Activated naive CD8-positive, alpha-beta T cell treated with anti-CD3 and anti-CD28 coated beads, Interleukin-2, amount 50 U/mL, for 24 hours (primary cell): ENCODE data around the gene RHEB.

Source experiments
- ATAC-seq: fragments of 150-1000 bp; cut with Tn5 transposase; one replicate; pipeline ENCODE4 v1.10.0; 2021
- DNase-seq: peaks from one replicate; pipeline ENCODE4 v3.0.0; 2021
- H3K27ac Mint-ChIP-seq: one replicate; pipeline ENCODE4 v1.8.0; 2021; ENCODE audit warnings: mild to moderate bottlenecking, mixed read lengths
- H3K27me3 Mint-ChIP-seq: one replicate; pipeline ENCODE4 v1.8.0; 2021; ENCODE audit warnings: mixed read lengths
- H3K36me3 Mint-ChIP-seq: one replicate; pipeline ENCODE4 v1.8.0; 2021; ENCODE audit warnings: low read depth, mixed read lengths
- H3K4me1 Mint-ChIP-seq: one replicate; pipeline ENCODE4 v1.8.0; 2021; ENCODE audit warnings: mixed read lengths
- H3K4me3 Mint-ChIP-seq: one replicate; pipeline ENCODE4 v1.8.0; 2021; ENCODE audit warnings: mild to moderate bottlenecking, moderate library complexity, mixed read lengths
- H3K9me3 Mint-ChIP-seq: one replicate; pipeline ENCODE4 v1.8.0; 2021; ENCODE audit warnings: mixed read lengths

RHEB gene

DNA sequence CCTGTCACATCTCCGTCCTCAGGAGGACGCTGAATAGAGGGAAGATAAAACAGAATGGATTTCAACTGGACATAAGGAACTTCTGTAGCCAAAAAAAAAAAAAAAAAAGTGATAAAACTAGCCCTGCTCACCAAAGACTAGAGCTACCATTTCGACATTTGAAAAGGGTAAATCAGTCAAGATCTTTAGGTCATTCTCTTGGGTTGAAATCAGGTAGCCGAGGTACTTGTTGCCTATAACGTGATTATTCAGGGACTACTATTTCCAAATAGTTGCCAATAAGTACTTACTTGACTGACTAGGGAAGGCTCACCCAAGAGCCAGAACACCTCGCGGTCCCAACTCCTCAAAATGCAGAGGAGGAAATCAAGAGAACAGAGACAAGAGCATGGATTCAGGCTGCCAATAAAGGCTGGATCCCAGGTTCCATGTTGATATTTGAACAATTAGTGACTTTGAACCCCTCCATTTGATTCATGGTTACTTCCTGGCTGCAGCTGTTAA, 2.0 kb downstream of the RHEB start:
- peak overlapping the region; percentile 89 for H3K27ac Mint-ChIP-seq
- H3K4me3 Mint-ChIP-seq, result peak overlapping the region; percentile 94
- peaks cover 2% of the 10 kb centered on the region for H3K27me3 Mint-ChIP-seq
- ATAC-seq (no peak), DNase-seq (no peak)
- H3K4me1 Mint-ChIP-seq, result peaks cover 61% of the 10 kb centered on the region
- no peaks in the 10 kb centered on the region for H3K9me3 Mint-ChIP-seq
- H3K36me3 Mint-ChIP-seq, result peaks cover 25% of the 10 kb centered on the region

DNA sequence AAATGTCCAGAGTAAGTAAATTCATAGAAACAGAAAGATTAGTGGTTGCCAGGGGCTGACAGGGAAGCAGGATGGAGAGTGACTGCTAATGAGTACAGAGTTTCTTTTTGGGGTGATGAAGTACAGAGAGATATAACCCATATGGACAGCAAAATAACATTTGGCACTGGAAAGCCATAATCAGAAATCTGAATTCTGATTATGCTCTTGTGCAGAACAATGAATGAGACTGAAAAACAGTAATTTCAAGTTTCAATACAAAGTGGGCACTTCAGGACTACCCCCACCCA, 4.5 kb downstream of the RHEB start:
- H3K36me3 Mint-ChIP-seq, result peaks cover 28% of the 10 kb centered on the region
- no peaks in the 10 kb centered on the region for H3K9me3 Mint-ChIP-seq
- DNase-seq (no peak), ATAC-seq (no peak)
- H3K4me1 Mint-ChIP-seq, result peaks cover 70% of the 10 kb centered on the region
- H3K27ac Mint-ChIP-seq, result no peak overlapping the region
- peaks cover 2% of the 10 kb centered on the region for H3K27me3 Mint-ChIP-seq
- H3K4me3 Mint-ChIP-seq, result peak overlapping the region; percentile 37

DNA sequence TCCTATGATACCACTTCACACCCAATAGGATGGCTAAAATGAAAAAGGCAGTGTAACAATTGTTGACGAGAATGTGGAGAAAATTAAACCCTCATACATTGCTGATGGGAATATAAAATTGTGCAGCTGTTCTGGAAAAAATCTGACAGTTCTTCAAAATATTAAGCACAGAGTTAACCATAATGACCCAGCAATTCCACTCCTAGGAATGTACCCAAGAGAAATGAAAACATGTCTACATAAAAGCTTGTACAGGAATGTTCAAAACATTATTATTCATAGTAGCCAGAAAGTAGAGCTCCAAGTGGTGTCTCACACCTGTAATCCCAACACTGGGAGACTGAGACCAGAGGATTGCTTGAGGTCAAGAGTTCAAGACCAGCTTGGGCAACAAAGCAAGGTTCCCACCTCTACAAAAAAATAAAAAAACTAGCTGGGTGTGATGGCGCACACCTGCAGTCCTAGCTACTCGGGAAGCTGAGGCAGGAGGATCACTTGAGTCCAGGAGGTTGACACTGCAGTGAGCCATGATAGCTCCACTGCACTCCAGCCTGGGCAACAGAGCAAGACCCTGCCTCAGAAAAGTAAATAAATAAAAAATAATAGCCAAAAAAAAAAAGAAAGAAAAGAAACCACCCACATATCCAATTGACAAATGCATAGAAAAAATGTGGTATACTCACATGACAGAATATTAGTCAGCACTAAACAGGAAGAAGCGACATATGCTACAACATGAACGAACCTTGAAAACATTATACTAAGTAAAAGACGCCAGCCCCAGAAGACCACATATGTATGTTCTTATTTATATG, 5.0 kb downstream of the RHEB start:
- Mint-ChIP-seq H3K27ac (no peak overlapping the region), H3K4me3 (peak overlapping the region; percentile 37), H3K27me3 (peaks cover under 1% of the 10 kb centered on the region), H3K36me3 (peaks cover 30% of the 10 kb centered on the region), H3K9me3 (no peaks in the 10 kb centered on the region), H3K4me1 (peaks cover 71% of the 10 kb centered on the region)
- DNase-seq, result no peak
- ATAC-seq, result no peak

DNA sequence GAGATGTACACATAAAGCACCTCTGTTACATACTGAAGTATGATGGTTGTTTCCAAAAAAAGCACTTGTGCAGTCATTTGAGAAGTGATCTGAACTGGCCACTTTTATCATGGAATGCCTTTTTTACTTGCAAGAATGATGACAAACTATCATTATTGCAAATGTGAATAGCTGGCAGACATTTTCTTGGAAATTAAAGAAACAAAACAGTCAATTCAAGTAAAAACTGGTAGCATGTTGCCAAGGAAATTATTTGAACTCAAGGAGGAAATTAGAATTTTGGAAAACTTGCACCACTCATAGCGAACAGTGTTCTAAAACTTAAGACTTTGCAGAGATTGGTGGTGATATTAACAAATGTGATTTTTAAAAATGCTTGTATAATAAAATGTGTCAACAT, 6.6 kb downstream of the RHEB start:
- ATAC-seq, result no peak
- peaks cover 30% of the 10 kb centered on the region for H3K36me3 Mint-ChIP-seq
- no peaks in the 10 kb centered on the region for H3K27me3 Mint-ChIP-seq
- no peaks in the 10 kb centered on the region for H3K9me3 Mint-ChIP-seq
- H3K4me1 Mint-ChIP-seq, result peaks cover 84% of the 10 kb centered on the region
- no peak for DNase-seq
- H3K27ac Mint-ChIP-seq, result no peak overlapping the region
- H3K4me3 Mint-ChIP-seq, result no peak overlapping the region

DNA sequence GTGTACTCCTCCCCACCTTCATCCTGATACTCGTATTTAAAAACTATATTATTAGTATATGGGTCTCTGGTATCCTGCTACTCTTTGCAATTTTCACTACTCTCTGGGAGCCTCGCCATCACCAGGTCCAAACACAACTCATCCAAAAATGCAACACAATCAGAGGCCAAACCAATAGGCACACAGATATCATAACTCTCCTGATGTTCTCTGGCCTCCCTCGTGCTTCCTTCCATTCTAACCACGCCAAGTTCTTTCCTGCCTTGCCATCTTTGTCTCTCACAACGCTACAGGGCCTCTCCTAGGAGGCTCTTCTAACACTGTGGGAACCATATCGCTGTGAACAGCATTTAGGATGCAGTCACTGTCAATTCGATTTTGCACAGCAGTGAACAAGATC, 7.3 kb downstream of the RHEB start:
- peaks cover 82% of the 10 kb centered on the region for H3K4me1 Mint-ChIP-seq
- no peak for ATAC-seq

DNA sequence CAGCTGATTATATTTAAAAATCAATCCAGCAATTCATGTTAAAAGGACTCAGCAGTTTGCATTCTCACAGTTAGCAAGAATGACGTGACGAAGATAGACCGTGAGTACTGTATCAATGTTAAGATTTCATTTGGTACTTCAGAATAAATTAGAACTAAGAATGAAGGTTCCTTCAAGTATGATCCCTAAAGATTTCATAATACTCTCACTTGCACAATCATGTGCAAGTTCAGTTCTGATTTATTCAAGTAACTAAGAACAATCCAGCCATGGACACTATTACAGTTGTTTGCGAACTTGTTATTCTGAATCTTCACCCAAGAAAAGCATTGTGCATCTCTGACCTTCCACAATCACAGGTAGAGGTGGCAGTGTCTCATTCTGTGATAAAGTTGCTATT, 7.7 kb downstream of the RHEB start:
- peaks cover 22% of the 10 kb centered on the region for H3K36me3 Mint-ChIP-seq
- no peaks in the 10 kb centered on the region for H3K9me3 Mint-ChIP-seq
- H3K27ac Mint-ChIP-seq, result no peak overlapping the region
- H3K4me3 Mint-ChIP-seq, result no peak overlapping the region
- no peak for DNase-seq
- H3K4me1 Mint-ChIP-seq, result peaks cover 82% of the 10 kb centered on the region
- H3K27me3 Mint-ChIP-seq, result no peaks in the 10 kb centered on the region
- no peak for ATAC-seq

More for the DNA sequence above, 7.3 kb downstream of the RHEB start:
- Mint-ChIP-seq H3K27me3 (no peaks in the 10 kb centered on the region), H3K4me3 (no peak overlapping the region), H3K36me3 (peaks cover 24% of the 10 kb centered on the region), H3K9me3 (no peaks in the 10 kb centered on the region), H3K27ac (no peak overlapping the region)
- DNase-seq, result no peak

DNA sequence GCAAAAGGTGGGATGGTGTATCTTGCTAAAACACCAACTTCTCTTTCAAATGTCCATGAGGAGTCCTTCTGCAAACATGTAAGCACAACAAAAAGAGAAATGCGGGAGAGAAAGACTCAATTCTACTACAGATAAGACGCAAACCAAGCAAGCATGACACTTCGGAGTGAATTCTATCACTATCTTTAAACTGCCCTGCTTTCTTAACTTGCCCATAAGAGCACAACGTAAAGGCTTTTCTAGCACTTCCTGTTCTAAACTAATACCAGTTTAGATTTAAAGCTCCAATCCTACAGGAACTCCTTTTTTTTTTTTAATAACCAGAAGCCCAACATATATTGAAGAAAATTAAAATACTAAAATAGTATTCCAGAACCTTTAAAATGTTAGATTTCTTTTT, 8.4 kb downstream of the RHEB start:
- Mint-ChIP-seq H3K36me3 (peaks cover 21% of the 10 kb centered on the region), H3K9me3 (no peaks in the 10 kb centered on the region), H3K27me3 (no peaks in the 10 kb centered on the region), H3K4me3 (no peak overlapping the region), H3K27ac (no peak overlapping the region), H3K4me1 (peaks cover 81% of the 10 kb centered on the region)
- DNase-seq (no peak), ATAC-seq (no peak)

DNA sequence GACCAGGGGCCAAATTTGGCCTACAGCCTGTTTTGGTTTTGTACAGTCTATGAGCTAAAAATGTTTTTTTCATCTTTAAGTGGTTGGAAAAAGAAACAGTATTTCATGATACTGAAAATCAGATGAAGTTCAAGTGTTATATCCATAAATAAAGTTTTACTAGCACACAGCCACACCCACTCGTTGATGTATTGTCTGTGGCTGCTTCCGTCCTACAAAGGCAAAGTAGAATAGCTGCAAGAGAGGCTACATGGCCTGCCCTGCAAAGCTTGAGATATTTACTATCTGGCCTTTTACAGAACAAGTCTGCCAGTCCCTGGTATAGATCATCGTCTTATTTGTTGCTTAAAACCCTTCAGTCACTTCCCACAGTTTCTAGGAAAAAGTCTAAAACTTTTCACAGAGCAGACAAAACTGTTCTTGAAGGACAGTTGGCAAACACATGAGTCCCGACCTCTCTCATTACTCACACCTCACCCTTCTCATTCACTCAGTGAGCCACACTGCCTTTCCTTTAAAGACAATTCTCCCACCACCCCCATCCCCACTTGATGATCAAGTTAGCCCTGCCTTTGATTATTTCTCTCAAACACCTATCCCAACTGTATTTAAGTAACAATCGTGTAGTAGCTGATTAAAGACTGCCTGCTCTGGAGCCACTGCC, 9.9 kb downstream of the RHEB start:
- peaks cover 77% of the 10 kb centered on the region for H3K4me1 Mint-ChIP-seq
- no peak overlapping the region for H3K27ac Mint-ChIP-seq
- no peak overlapping the region for H3K4me3 Mint-ChIP-seq
- H3K9me3 Mint-ChIP-seq, result no peaks in the 10 kb centered on the region
- ATAC-seq (peak; percentile 54), DNase-seq (no peak)
- H3K36me3 Mint-ChIP-seq, result peaks cover 18% of the 10 kb centered on the region
- H3K27me3 Mint-ChIP-seq, result no peaks in the 10 kb centered on the region

DNA sequence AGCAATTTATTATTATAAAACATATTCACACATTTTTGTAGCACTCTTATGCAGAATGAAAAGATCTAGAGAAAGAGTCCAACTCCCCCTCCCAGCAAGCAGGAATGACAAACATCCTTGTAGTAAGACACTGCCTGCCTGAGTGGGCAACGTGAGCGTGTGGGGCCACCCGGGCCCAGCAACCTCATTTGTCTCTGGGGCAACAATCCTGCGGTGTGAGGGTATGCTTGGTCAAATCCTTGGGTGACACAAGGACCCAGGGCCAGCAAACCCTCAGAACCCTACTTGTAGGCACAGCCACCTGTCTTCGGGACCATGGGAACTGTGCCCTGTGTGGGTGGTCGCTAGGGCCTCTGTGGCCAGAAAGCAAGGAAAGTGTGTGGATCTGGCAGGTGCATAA, 10.7 kb downstream of the RHEB start:
- peaks cover 13% of the 10 kb centered on the region for H3K36me3 Mint-ChIP-seq
- no peaks in the 10 kb centered on the region for H3K9me3 Mint-ChIP-seq
- no peaks in the 10 kb centered on the region for H3K27me3 Mint-ChIP-seq
- H3K4me1 Mint-ChIP-seq, result peaks cover 71% of the 10 kb centered on the region
- no peak overlapping the region for H3K27ac Mint-ChIP-seq
- H3K4me3 Mint-ChIP-seq, result no peak overlapping the region
- DNase-seq (no peak), ATAC-seq (no peak)

DNA sequence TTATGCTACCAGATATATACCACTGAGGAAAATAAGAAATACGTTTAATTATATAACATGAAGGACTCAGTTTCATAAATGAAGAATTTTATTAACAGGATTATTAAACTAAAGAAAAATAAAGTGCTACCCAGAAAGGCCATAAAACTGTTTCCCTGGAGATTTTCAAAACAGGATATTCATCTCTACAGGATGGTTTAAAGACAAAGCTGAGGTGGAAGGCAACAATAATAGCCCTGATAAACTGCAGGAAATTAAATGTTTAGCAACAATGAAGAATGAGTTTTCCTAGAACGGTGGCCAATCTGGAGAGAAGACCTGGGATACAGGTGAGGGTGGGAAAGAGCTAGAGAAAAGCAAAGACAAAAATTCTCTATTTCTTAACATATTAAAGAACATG, 11.9 kb downstream of the RHEB start:
- no peak overlapping the region for H3K27ac Mint-ChIP-seq
- ATAC-seq, result no peak

DNA sequence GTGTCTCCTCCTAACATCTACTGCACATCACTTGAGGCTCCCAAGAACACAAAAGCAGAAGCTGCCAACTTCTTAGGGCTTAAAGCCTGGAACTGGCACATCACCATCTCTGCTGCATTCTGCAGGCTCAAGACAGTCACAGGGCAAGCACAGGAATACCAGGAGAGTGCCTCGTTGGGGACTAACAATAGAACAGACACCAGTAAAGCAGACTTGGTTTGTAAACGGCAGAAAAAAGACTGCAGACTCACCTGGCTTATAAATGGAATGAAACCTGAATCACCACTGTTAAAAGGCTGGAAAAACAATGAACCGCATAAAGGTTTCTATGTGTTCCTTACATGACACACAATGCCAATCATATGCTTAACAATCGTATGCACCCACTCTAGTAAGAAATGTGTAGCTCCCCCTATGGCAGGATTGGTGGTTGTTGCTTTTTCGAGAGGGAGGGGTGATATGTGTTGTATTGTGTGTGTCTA, 12.8 kb downstream of the RHEB start:
- Mint-ChIP-seq H3K4me3 (no peak overlapping the region), H3K27me3 (no peaks in the 10 kb centered on the region)

More for the DNA sequence above, 11.9 kb downstream of the RHEB start:
- H3K27me3 Mint-ChIP-seq, result no peaks in the 10 kb centered on the region
- no peak overlapping the region for H3K4me3 Mint-ChIP-seq
- peaks cover 10% of the 10 kb centered on the region for H3K36me3 Mint-ChIP-seq
- no peak for DNase-seq
- H3K4me1 Mint-ChIP-seq, result peaks cover 66% of the 10 kb centered on the region
- no peaks in the 10 kb centered on the region for H3K9me3 Mint-ChIP-seq

DNA sequence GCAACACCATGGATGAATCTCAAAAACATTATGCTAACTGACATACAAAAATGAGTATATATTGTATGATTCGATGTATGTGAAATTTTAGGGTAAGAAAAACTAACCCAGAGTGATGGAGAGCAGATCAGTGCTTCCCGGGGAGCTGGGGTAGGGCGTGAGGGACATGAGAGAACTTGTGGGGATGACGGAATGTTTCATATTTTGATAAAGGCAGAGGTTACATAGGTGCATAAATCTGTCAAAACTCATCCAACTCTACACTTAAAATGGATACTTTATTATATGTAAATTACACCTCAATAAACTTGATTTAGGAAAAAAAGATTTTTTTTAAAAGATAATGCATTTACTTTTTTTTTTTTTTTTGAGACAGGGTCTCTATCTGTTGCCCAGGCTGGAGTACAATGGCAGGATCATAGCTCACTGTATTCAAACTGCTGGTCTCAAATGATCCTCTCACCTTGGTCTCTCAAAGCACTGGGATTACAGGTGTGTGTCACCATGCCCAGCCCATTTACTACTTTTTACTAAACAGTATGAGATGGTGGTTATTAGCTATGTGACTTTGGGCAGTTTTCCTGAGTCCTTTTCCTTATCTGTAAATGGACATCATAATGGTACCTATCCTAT, 13.7 kb downstream of the RHEB start:
- Mint-ChIP-seq H3K36me3 (peaks cover 8% of the 10 kb centered on the region), H3K27me3 (no peaks in the 10 kb centered on the region), H3K9me3 (no peaks in the 10 kb centered on the region), H3K27ac (no peak overlapping the region), H3K4me1 (peaks cover 59% of the 10 kb centered on the region), H3K4me3 (no peak overlapping the region)
- ATAC-seq (no peak), DNase-seq (no peak)

More for the DNA sequence above, 12.8 kb downstream of the RHEB start:
- no peak overlapping the region for H3K27ac Mint-ChIP-seq
- DNase-seq (no peak), ATAC-seq (no peak)
- H3K9me3 Mint-ChIP-seq, result no peaks in the 10 kb centered on the region
- peaks cover 58% of the 10 kb centered on the region for H3K4me1 Mint-ChIP-seq
- H3K36me3 Mint-ChIP-seq, result peaks cover 10% of the 10 kb centered on the region

DNA sequence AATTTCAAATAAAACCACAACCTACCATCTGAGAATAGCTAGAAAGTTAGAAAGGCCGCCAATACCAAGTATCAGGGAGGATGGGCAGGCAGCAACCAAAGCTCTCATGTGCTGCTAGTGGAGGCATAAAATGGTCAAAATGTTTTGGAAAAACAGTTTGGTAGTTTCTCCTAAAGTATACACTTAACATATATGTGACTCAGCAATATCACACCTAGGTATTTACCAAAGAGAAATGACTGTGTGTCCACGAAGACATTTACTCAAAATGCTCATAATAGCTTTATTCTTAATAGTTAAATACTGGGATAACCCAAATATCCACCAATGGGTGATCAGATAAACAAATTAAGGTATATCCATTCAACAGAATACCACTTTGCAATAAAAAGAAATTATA, 14.3 kb downstream of the RHEB start:
- peaks cover 61% of the 10 kb centered on the region for H3K4me1 Mint-ChIP-seq
- H3K4me3 Mint-ChIP-seq, result no peak overlapping the region
- DNase-seq (no peak), ATAC-seq (no peak)
- no peak overlapping the region for H3K27ac Mint-ChIP-seq
- H3K9me3 Mint-ChIP-seq, result no peaks in the 10 kb centered on the region
- H3K27me3 Mint-ChIP-seq, result no peaks in the 10 kb centered on the region
- peaks cover 8% of the 10 kb centered on the region for H3K36me3 Mint-ChIP-seq

DNA sequence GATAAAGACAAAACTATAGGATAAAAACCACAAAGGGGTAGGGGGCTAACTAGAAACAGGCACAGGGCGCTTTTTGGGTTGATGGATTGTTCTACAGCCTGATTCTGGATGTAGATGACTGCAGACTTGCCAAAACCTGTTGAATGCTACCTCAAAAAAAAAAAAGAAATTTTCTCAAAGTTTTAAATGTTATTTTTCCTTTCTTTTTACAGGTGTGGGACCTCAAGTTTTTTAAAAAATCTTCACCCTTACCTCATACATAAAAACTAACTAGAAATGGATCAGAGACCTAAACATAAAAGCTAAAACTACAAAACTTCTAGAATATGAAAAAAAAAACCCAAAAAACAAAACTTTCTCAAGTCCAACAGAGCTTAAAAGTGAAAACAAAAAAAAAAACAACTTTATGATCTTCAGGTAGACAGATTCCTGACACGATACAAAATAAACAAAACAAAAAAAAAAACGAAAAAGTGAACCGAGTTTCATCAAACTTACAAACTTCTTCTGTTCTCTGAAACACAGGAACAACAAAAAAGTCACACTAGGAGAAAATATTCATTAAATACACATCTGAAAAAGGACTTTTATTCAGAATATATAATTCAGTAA, 14.9 kb downstream of the RHEB start:
- DNase-seq (no peak), ATAC-seq (no peak)
- peaks cover 5% of the 10 kb centered on the region for H3K36me3 Mint-ChIP-seq
- no peak overlapping the region for H3K27ac Mint-ChIP-seq
- peaks cover 60% of the 10 kb centered on the region for H3K4me1 Mint-ChIP-seq
- no peaks in the 10 kb centered on the region for H3K9me3 Mint-ChIP-seq
- H3K27me3 Mint-ChIP-seq, result no peaks in the 10 kb centered on the region
- H3K4me3 Mint-ChIP-seq, result no peak overlapping the region
